ENCODE results near the gene PSMA3.

DNA sequence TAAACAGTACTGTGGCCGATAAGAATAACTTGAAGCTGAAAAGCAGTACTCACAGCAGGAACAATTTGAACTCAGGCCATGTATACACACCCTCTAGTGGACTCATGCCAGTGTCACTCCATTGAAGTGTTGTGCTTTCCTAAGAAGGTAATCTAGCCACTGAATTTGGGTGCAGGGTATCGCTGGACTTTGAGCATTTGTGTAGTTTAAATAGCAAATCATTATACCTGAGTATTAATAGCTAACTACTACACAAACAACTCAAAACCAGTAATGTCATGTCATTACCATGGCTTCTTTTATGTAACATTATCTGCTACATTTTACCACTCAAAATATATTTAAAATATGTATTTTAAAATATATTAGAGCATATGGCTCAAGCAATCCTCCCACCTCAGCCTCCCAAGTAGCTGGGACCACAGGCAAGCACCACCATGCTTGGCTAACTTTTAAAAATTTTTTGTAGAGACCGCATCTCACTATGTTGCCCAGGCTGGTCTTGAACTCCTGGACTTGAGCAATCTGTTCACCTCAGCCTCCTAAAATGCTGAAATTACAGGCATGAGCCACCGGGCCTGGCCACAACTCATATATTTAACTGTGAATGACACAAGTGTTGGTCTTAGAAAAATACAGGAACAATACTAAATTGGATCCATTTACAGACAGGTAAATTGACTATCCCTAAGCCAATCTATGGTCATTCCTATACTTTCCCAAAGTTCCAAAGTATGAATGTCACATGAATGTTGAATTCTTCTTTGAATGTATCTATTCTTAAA, 28.1 kb downstream of the PSMA3 start:
- TF ChIP-seq, protein P1, sequence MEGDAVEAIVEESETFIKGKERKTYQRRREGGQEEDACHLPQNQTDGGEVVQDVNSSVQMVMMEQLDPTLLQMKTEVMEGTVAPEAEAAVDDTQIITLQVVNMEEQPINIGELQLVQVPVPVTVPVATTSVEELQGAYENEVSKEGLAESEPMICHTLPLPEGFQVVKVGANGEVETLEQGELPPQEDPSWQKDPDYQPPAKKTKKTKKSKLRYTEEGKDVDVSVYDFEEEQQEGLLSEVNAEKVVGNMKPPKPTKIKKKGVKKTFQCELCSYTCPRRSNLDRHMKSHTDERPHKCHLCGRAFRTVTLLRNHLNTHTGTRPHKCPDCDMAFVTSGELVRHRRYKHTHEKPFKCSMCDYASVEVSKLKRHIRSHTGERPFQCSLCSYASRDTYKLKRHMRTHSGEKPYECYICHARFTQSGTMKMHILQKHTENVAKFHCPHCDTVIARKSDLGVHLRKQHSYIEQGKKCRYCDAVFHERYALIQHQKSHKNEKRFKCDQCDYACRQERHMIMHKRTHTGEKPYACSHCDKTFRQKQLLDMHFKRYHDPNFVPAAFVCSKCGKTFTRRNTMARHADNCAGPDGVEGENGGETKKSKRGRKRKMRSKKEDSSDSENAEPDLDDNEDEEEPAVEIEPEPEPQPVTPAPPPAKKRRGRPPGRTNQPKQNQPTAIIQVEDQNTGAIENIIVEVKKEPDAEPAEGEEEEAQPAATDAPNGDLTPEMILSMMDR (IDR thresholded peaks at IDR 0.05): no peak
- no peak for TF ChIP-seq POLR2A (IDR thresholded peaks at IDR 0.05)

Measured in uterus (tissue), 2 donors.